ENCODE data around the gene YES1.
"Not testable (repeated sequence)": the region's sequence is repeated elsewhere in the genome, so short reads cannot be mapped to it uniquely, and the experiment has no call there.

Gene YES1

DNA sequence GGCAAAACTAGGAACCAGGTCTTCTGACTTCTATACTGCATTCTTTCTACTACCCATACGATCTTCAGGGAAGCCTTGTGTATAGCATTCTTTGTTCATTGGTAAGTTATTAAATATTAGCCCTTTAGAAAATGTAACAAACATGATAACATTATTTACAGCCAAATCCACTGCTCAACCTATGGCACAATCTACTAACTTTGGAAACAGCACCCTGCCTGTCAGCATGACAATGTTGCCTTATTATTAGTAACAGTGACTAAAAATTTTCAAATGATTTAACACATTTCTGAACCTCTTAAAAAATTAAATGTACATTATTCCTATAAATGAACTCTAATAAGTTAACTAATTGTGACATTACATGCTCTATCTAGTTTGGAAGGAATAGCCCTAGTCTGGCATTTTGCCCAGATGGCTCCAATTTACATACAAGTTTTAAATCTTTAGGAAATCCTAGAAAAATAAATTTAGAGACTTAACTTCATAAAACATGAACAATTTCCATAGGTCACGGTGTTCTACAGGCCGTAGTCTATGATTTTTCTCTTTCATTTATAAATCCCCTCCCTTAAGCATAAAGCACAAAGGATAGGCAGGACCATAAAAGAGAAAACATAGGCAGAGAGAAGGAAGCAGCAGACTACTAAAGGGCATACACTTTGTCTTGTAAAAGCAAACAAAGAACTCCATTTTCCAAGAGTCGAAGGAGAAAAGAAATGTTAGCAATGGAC is 33.7 kb downstream of the YES1 start:
- DNase-seq = no peak

DNA sequence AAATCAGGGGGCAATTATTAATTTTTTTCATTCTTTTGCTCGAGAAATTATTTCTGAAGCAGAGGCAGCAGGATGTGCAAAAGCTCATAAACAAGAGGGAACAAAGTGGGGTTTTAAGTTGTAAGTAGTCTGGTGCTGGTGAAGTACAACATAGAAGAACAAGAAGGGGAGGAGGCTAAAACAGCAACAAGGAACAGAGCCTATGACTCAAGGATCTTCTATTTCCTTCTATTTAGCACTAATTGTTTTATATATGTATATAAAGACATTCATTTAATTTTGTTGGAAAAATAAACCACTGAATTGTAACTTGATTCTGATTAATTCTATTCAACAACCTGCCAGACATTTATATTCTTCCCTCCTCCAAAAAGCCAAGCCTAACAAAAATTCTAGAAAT is 35.0 kb downstream of the YES1 start:
- DNase-seq = no peak

DNA sequence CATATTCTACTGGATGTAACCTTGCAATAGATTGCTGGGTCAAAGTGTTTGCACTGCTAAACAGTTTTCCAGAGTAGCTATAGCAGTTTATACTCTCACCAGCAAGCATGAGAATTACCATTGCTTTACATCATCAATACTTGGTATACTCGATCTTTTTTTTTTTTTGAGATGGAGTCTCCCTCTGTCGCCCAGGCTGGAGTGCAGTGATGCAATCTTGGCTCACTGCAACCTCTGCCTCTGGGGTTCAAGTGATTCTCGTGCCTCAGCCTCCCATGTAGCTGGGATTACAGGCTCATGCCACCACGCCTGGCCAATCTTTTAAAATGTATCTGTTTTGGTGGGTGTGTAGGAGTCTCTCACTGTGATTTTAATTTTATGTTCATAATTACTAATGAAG is 36.0 kb downstream of the YES1 start:
- DNase-seq = not testable (repeated sequence)

DNA sequence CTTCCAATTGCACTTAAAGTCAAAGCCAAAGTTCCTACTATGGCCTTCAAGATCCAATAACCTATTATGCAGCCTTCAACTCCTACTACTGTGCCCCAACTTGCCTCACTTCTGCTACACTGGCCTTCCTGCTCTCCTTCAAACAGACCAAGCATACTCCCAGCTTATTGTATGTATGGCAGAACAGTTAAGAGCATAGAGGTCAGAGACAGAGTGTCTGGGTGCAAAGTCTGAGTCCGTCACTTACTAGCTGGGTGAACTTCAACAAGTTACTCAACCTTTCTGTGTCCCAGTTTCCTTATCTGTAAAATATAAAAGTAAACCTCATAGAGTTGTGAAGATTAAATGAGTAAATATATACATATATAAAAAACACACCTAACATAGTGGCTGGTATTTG is 37.2 kb downstream of the YES1 start:
- DNase-seq = no peak

DNA sequence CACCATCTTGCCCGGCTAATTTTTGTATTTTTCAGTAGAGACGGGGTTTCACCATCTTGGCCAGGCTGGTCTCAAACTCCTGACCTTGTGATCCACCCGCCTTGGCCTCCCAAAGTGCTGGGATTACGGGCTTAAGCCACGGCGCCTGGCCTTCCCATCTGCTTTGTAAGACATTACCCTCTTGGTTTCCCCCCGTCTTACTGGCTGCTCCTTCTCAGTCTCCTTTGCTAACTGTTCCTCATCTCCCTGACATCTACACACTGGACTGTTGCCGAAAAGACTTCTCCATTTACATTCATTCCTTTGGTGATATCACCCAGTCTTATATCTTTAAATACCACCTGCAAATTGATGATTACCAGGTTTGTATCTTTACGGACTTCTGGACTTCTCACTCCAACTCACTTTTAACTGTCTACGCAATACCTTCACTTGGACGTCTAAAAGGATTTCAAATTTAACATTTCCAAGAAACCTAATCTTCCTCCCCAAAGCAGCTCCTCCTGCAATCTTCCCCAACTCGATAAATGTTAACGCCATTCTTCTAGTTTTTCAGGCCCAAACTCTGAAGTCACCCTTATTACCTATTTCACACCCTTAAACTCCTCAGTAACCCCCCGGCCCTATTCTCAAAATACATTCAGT is 37.9 kb downstream of the YES1 start:
- no peak for DNase-seq

DNA sequence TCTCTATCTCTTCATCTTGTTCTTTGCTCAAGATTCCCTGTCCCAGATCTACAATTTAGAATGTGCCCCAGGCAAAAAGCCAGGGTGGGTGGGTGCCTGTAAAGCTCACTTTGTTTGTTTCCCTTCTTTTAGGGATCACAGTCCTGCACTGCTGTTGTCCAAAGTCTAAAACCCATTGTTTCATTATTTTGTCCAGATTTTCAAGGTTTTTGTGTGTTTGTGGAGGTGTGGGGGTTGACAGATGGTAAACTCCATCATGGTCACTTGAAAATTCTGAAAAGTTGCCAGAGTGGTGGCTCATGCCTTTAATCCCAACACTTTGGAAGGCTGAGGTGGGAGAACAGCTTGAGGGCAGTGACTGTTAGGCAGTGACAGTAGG is 41.5 kb downstream of the YES1 start:
- DNase-seq = no peak

DNA sequence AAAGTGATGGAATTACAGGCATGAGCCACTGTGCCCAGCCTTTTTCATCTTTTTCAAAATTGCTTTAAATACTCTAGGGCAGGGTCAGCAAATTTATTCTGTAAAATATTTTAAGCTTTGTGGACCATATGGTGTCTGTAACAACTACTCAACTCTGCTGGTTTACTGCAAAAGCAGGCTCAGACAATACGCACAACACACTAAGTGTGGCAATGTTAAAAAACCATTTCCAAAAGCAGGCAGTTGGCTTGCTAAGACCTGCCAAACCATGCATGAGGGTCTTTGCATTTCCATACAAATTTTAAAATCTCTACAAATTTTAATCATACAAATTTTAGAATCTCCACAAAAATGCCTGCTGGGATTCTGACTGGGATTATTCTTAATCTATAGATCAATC is 44.1 kb downstream of the YES1 start:
- no peak for DNase-seq

DNA sequence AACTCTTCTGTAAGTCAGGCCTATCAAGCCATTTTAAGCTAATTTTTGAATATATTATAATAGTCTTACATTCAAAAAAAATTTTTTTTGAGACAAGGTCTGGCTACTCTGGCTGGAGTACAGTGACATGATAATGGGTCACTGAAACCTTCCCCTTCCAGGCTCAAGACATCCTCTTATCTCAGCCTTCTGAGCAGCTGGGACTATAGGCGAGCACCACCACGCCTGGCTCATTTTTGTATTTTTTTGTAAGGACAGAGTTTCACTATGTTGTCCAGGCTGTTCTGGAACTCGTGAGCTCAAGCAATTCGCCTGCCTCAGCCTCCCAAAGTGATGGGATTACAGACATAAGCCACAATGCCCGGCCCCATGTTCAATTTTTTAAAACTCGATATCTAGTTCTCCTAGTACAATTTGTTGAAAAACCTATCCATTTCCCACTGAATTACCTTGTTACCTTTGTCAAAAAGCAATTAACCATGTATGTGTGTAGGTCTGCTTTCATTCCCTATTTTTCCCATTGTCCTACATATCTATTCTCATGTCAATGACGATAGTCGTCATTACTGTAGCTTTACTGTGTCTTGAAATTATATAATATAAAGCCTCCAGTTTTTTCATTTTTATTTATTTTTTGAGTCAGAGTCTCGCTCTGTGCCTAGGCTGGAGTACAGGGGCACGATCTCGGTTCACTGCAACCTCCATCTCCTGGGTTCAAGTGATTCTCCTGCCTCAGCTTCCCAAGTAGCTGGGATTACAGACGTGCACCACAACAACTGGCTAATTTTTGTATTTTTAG is 44.8 kb downstream of the YES1 start:
- DNase-seq = no peak

DNA sequence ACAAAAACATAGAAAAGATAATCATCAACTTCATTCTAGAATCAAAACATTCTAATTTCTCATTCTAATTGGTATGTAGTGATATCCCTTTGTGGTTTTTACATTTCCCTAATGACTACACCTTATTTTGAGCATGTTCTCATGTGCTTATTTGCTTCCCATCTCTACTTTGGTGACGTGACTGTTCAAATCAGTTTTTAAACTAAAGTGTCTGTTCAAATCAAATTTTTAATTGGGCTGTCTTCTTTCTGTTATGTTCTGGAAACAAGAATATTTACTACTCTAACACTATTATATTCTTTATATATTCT is 45.5 kb downstream of the YES1 start:
- DNase-seq = no peak

DNA sequence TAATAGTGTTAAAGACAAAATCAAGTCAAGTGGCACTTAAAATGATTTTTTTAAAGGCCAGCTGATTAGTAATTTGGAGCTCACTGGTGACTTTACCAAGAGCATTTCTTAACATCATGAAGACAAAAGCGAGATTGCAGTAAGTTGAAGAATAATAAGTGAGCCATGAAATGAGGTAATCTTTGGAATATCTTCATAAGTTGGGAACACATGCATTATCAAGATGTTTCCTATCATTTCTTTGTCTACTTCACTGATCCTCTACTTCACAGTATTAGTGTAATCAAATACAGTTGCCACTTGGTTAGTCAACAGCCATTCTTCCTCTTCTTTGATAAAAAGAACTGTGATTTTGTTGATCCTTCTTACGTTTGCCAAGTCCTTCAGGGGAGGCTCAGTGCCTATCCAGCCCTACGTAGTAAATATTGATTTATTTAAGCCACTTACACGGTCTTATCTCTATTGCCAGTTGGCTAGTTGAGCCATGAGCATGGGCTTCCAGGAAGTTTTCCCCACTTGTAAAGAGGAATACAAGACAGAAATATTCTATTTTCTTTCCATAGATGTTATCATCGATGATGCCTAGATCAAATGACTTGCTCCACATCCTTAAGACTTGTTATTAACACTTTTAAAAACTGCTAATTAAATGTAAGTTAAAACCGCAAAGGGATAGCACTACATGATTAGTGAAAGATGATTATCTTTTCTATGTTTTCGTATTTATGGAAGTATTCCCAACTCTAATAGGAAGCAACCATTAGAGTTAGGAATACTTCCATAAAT is 46.1 kb downstream of the YES1 start:
- DNase-seq = no peak

DNA sequence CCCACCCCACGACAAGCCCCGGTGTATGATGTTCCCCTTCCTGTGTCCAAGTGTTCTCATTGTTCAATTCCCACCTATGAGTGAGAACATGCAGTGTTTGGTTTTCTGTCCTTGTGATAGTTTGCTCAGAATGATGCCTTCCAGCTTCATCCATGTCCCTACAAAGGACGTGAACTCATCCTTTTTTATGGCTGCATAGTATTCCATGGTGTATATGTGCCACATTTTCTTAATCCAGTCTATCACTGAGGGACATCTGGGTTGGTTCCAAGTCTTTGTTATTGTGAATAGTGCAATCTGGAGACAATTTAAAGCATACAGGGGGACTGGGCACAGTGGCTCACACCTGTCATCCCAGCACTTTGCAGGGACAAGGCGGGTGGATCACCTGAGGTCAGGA is 52.2 kb downstream of the YES1 start:
- DNase-seq = not testable (repeated sequence)

DNA sequence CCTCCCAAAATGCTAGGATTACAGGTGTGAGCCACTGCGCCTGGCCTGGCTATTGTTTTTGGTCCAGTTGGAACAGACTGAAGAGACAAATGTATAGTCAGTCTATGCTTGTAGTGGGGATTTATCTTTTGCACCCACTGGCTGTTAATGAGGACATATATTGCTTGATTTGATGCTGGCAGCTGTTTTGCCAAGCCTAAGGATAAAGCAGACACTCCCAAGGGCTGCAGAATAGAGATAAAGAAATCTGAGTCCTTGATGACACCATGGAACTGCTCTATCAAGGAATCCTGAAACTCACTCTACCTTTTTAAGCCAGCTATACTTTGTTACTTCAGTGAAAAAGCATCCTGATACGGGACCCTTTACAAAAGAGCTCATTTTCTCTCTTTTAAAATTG is 56.5 kb downstream of the YES1 start:
- DNase-seq = no peak

DNA sequence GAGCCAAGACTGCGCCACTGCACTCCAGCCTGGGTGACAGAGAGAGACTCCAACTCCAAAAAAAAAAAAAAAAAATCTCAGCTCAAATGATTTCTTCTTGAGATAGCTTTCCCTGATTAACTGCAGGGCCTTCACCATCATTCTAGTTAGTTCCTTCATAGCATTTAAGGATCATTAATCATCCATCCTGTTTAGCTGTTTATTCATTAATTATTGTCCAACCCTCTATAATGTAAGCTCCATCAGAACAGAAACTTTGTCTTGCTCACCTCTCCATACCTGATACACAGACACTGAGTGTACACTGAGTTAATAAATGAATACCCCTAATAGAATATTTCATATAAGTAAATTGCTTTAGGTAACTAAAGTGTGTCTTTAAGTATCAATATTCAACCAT is 57.4 kb downstream of the YES1 start:
- DNase-seq = no peak

DNA sequence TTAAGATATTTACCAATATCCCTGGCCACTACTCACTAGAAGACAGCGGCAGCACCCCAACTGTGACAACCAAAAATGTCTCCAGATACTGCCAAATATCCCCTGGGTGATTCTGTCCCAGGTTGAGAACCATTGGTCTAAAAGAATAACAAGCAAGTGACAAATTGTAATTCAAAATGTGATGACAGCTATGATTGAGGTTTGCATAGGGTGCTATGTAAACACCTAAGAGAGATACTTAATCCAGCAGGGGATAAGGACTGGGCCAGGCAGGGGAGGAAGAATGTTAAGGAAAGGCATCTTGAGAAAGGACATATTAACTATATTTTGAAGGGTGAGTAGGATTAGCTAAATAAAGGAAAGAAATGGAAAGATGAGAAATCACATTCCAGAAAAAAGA is 61.6 kb downstream of the YES1 start:
- no peak for DNase-seq

DNA sequence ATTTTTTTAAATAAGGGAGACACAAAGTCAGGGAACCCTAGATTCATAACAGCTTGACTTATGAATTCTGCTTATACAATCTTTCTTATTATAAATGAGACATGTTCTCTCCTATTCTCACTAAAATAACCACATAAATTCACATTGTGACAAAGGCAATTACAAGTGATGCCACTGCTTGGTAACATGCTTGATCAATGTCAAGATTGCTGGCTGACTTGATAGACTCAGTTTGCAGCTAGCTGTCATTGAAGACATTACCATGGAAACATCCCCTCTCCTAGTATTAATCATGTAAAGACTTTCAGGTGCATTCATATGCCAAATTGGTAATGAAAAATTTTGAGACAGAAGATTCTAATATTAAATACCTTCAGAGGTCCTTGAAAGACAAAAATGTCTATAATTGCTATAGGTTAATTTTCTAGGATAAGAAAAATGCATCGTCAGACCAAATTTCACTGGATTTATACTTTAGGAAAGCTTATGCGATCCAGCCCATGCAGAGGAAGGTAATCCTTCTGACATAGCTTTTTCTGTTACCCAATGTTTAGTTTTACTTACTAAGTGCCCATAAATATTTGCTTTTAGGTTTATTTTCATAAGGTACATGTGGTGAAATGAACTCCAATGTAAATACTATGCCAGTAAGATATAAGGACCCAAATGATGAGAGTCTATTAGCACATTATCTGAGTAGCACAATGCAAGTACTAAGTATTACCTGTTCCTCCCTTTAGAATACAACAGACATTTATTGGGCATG is 67.0 kb downstream of the YES1 start:
- no peak for DNase-seq

DNA sequence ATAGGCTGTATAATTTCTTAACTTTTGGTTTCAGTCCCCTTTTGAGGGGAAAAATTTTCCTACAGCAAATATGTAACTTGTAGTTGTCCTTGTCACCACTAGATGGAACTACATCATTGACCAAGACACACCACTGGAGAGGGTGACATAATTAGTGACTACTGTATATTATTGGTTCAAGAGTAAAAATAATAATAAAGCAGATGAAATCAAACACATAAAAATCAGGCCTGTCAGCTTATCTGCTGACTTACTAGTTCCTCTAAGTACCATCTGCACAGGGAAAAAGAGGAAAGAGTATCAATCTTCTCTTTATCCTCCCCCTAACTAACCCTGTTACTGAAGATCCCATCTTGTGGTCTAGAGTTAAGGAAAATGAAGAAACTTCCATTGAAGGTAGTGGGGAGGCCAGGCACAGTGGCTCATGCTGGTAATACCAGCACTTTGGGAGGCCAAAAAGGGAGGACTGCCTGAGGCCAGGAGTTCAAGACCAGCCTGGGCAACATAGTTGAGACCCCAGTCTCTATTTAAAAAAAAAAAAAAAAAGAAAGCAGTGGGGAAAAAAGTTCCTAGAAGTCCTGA is 70.0 kb downstream of the YES1 start:
- no peak for DNase-seq

DNA sequence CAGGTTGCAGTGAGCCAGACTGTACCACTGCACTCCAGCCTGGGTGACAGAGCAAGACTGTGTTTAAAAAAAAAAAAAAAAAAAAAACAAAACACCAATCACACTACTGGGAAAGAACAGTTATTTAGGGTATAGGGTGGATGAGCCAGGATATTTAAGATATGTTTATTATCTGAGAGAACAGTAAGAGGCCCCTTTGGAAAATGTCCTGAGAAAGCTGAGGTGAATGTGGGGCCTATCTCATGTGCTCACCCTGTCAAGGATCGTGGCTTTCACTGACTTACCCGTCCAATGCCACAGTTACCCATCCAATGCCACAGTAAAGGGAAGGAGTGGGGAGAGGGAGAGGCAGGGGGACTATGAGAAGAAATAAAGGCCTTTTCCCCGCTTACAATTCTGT is 79.7 kb downstream of the YES1 start:
- no peak for DNase-seq

DNA sequence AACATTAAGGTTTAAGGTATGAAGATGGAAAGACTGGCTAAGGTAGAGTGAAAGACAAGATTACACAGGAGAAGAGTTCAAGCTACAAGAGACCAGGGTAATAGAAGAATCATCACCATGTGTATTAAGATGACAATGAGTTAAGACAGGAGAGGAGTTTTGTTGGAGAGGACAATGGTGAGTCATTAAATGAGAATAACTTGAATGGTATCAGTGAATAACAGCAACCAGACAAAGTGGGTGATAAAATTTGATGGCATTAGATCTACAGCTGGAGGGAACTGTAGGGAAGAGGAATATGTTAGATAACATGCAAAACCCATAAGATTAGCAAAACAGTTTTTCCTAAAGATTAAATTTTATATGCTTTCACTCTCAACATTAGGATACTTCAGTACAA is 80.9 kb downstream of the YES1 start:
- DNase-seq = no peak

DNA sequence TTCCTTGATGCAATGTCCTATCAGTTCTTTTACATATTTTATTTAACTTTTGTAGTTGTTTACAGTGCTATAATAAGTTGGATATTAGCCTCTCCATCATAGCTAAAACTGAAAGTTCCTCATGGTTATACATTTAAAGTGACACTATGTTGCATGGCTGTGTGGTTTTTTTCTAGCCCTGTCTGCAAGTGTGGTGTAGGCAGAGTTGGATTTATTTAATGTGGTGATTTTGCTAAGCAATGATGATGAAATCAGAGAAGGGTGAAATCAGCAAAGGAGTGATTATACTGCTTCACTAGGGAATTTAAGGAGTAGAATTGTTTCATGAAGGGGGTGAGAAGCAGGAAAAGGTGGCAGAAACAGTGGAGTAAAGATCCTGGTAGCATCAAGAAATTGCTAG is 81.3 kb downstream of the YES1 start:
- no peak for DNase-seq

DNA sequence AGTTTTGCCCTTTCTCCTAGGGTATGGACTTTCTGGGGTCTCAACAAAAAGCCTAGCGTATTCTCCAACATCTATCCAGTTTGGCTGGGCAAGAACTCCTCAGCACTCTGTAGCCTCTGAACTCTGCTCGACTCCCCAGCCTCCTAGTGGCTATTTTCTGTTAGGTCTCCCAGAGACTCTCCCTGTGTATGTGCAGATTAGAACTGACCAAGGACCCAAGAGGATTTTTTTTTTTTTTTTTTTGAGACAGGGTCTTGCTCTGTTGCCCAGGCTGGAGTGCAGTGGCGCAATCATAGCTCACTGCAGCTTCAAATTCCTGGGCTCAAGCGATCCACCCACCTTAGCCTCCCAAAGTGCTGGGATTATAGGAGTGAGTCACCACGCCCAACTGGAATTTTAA is 81.9 kb downstream of the YES1 start:
- not testable (repeated sequence) for DNase-seq

DNA sequence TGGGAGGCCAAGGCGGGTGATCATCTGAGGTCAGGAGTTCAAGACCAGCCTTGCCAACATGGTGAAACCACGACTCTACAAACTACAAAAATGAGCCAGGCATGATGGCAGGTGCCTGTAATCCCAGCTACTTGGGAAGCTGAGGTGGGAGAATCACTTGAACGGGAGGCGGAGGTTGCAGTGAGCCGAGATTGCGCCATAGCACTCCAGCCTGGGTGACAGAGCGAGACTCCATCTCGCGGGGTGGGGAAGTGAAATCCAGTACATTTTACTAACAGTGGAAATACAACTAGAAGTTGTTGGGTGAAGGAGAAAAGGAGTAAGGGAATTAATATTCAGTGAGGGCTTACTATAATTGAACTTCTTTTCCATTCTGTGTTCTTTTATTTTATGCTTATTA is 86.4 kb downstream of the YES1 start:
- no peak for DNase-seq

DNA sequence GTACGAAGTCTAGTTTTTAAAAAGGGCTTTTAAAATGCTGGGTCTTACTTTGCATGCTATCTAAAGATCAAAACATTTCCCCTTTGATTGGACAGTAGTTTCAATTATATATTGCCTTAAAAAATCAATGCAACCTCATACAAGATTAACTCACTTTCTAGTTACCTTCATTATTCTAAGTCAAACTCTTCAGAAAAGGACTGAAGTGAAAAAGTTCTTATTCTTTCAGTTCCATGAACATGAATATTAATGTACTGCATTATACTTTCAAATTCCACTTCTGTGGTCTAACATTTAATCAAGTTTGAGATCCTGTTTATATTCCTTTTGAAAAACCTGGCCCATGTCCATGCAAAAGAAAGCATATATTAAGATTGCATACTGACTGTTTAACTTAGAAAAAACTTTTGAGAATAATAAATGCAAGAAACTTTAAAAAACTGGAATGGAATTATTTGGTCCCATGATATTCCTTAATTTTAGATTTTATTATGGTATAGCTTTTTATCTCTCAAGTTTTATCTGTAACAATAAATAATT is 88.4 kb downstream of the YES1 start:
- no peak for DNase-seq
